22Rv1 (cell line): ENCODE data around the gene RFC3.

Source experiments
- H3K27ac ChIP-seq: fragments of 450-650 bp; 2 replicates; pipeline ENCODE4 v1.5.1; 2017
- CTCF ChIP-seq: fragments of 450-650 bp; IDR thresholded peaks from 2 replicates; pipeline ENCODE4 v1.5.1; 2017; ENCODE audit warnings: mild to moderate bottlenecking
- ZFX ChIP-seq: fragments of 450-650 bp; IDR thresholded peaks from 2 replicates; pipeline ENCODE4 v1.6.1; 2017; ENCODE audit warnings: antibody characterized with exemption, borderline replicate concordance

The RFC3 gene

GRCh38 chr13:33855371-33855895, 37.5 kb downstream of the RFC3 start:
- TF ChIP-seq ZFX (no peak), CTCF (no peak)
- no peak overlapping the region for H3K27ac ChIP-seq

GRCh38 chr13:33859691-33860303, 41.8 kb downstream of the RFC3 start:
- H3K27ac ChIP-seq: no peak overlapping the region
- no peak for TF ChIP-seq CTCF
- no peak for TF ChIP-seq ZFX

- no peak overlapping the region for H3K27ac ChIP-seq
- TF ChIP-seq CTCF (no peak), ZFX (no peak)
These were observed 42.6 kb downstream of the RFC3 start for GRCh38 chr13:33860526-33860925.

DNA sequence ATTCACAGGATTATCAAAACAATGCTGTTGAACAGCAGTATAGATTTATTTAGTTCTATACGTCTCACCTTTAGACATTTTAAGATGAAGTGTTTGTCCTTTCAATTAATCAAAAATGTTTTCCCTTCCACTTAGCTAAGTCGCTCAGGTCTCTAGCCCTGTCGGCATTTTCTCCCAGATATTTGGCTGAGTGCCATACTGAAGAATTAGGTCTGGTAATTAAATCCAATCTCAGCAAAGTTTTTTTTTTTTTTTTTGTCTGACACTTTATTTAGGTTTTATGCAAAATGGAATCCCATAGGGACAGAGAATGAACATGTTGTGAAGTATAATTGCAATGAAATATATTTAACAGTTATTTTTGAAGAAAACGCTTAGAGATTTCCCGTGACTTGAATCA, 44.1 kb downstream of the RFC3 start:
- H3K27ac ChIP-seq: no peak overlapping the region
- TF ChIP-seq CTCF (no peak), ZFX (no peak)

DNA sequence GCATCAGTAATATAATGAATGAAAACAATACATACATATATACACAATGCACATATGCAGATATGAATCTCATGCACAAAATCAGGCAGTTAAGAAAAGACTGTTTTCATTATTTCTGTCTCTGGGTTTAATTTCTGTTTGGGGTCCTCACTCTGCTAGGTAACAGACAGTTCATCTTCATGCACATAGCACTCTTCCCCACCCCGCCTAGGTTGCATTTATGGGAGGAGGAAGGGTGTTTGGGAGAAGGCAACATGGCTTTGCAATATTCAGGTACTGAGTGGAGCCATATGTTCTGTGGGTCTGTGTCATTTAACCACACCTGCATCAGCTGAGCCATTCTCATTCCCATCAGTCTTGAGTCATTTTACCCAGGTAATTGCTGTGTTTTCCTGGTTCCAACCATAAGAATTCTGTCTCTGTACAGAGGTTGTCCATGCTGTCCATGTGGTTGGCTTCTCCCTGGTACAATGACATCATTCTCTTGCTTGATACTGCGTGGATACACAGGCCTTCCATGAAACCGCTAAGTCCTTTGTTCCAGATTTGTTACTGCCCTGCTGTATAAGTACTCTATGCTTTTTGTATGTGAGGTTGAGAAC, 45.3 kb downstream of the RFC3 start:
- no peak overlapping the region for H3K27ac ChIP-seq
- TF ChIP-seq CTCF (no peak), ZFX (no peak)

- H3K27ac ChIP-seq: no peak overlapping the region
- TF ChIP-seq CTCF (no peak), ZFX (no peak)
These were observed 48.0 kb downstream of the RFC3 start for GRCh38 chr13:33865945-33866344.

DNA sequence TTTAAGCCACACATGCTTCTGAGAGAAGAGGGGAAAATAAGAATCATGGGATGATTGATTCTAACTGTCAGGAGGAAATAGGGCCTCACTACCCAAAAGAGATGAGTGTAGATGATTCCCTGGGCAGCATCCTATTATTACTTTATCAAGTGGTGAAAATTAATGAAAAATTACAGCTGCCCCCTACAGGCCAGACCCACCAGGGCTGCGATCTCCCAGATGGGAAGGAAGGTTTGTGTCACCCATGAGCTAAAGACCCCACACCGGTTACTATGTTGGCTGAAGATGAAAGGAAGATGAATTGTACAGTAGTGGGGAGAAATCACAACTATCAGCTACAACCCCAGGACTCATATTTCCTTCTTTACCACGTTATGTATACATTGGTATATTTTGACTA, 49.5 kb downstream of the RFC3 start:
- no peak overlapping the region for H3K27ac ChIP-seq
- TF ChIP-seq CTCF (0 out of 2 replicates have a peak, but pooled peaks have one; percentile 19), ZFX (no peak)
